SK-N-SH (cell line): ENCODE measurements around the gene HDAC6. TPM values are rescaled to one million over a fixed set of nuclear protein-coding genes. Genes with fewer than 3 reads are reported as not detected.

Experiments
- CTCF ChIA-PET: fragments of 300-600, 350-600 bp; formaldehyde crosslinking; extraction: SDS; loops from one replicate; lab custom pipeline; 2021; lab: Yijun Ruan, JAX
- POLR2A ChIA-PET: fragments of 350-600 bp; sonication (Branson Sonifier 250); formaldehyde crosslinking; extraction: SDS; loops from one replicate; lab custom pipeline; 2020; ENCODE audit warnings: antibody characterized with exemption, inconsistent platforms; lab: Yijun Ruan, JAX
- DNase-seq: peaks from one replicate; pipeline ENCODE4 v3.0.0; 2012
- H2AFZ ChIP-seq: fragments of 200-600 bp; sonication (generic); 2 replicates; pipeline ENCODE4 v1.8.1; 2016; ENCODE audit warnings: antibody characterized with exemption, mild to moderate bottlenecking, low read depth
- H3F3A ChIP-seq: fragments of 200-600 bp; sonication (generic); replicated peaks from 2 replicates; pipeline ENCODE3; 2016; ENCODE audit warnings: antibody characterized with exemption, mild to moderate bottlenecking; ENCODE audit not compliant: insufficient read depth
- H3K27ac ChIP-seq, 2 experiments: fragments of 200-500 bp in 1 of 2; fragments of 200-600 bp in 1 of 2; sonication (Bioruptor generic) in 1 of 2; sonication (generic), shearing (Covaris generic) in 1 of 2; 2 replicates each; pipeline versions ENCODE4 v1.5.1 to v1.6.1; 2014 to 2016; ENCODE audit warnings: low read depth in 2 of 2, inconsistent platforms in 1 of 2, low read length in 1 of 2, mild to moderate bottlenecking in 1 of 2, mixed read lengths in 1 of 2
- H3K27me3 ChIP-seq: fragments of 200-600 bp; sonication (generic), shearing (Covaris generic); 2 replicates; pipeline ENCODE4 v1.6.1; 2016; ENCODE audit warnings: mixed run types; ENCODE audit not compliant: insufficient read depth
- H3K36me3 ChIP-seq, 2 experiments: fragments of 200-500 bp in 1 of 2; fragments of 200-600 bp in 1 of 2; sonication (Bioruptor generic) in 1 of 2; sonication (generic) in 1 of 2; replicated peaks in 1 of 2; 2 replicates each; pipeline versions ENCODE3 to v1.5.1; 2014 to 2016; ENCODE audit warnings: low read length in 1 of 2, mild to moderate bottlenecking in 1 of 2; ENCODE audit not compliant: insufficient read depth in 2 of 2, control insufficient read depth in 1 of 2
- H3K4me1 ChIP-seq, 2 experiments: fragments of 200-500 bp in 1 of 2; fragments of 200-600 bp in 1 of 2; sonication (Bioruptor generic) in 1 of 2; sonication (generic), shearing (Covaris generic) in 1 of 2; 2 replicates each; pipeline versions ENCODE4 v1.5.1 to v1.6.1; 2014 to 2016; ENCODE audit warnings: low read depth in 1 of 2, low read length in 1 of 2, mixed run types in 1 of 2; ENCODE audit not compliant: insufficient read depth in 2 of 2, control insufficient read depth in 1 of 2
- H3K4me2 ChIP-seq: fragments of 200-600 bp; sonication (generic), shearing (Covaris generic); 2 replicates; pipeline ENCODE4 v1.6.1; 2017; ENCODE audit warnings: mixed run types
- H3K4me3 ChIP-seq, 2 experiments: fragments of 200-500 bp in 1 of 2; fragments of 200-600 bp in 1 of 2; sonication (Bioruptor generic) in 1 of 2; sonication (generic), shearing (Covaris generic) in 1 of 2; 2 replicates each; pipeline versions ENCODE4 v1.5.1 to v1.8.1; 2014 to 2016; ENCODE audit warnings: low read depth in 2 of 2, inconsistent platforms in 1 of 2, low read length in 1 of 2, mild to moderate bottlenecking in 1 of 2, mixed read lengths in 1 of 2, moderate library complexity in 1 of 2
- H3K79me2 ChIP-seq: fragments of 200-600 bp; sonication (generic); 2 replicates; pipeline ENCODE4 v1.8.1; 2017; ENCODE audit warnings: mild to moderate bottlenecking; ENCODE audit not compliant: insufficient read depth
- H3K9ac ChIP-seq: fragments of 200-600 bp; sonication (generic); 2 replicates; pipeline ENCODE4 v1.6.1; 2017; ENCODE audit warnings: mixed run types
- H3K9me2 ChIP-seq: fragments of 200-600 bp; sonication (generic); 2 replicates; pipeline ENCODE4 v1.6.1; 2017; ENCODE audit warnings: mixed run types
- H3K9me3 ChIP-seq: fragments of 200-600 bp; sonication (generic); 2 replicates; pipeline ENCODE4 v1.6.1; 2017; ENCODE audit warnings: mixed run types, mild to moderate bottlenecking, moderate library complexity
- H4K20me1 ChIP-seq: fragments of 200-600 bp; sonication (generic); 2 replicates; pipeline ENCODE4 v1.6.1; 2017; ENCODE audit warnings: mild to moderate bottlenecking, mixed run types; ENCODE audit not compliant: insufficient read depth
- CHD2 ChIP-seq: fragments of 150-350 bp; IDR thresholded peaks from 2 replicates; pipeline ENCODE4 v1.6.1; 2018; ENCODE audit warnings: low read length; ENCODE audit not compliant: partially characterized antibody
- EP300 ChIP-seq, 2 experiments: IDR thresholded peaks; 2 replicates each; pipeline versions ENCODE4 v1.4.0 to v1.6.1; 2012; ENCODE audit warnings: borderline replicate concordance in 1 of 2, low read depth in 1 of 2, low read length in 1 of 2
- EZH2phosphoT487 ChIP-seq: fragments of 200-600 bp; sonication (generic); IDR thresholded peaks from 2 replicates; pipeline ENCODE4 v1.6.1; 2017; ENCODE audit warnings: low read depth, mixed run types, mild to moderate bottlenecking, antibody characterized with exemption, moderate library complexity, borderline replicate concordance
- FOSL2 ChIP-seq: IDR thresholded peaks from 2 replicates; pipeline ENCODE4 v1.4.0; 2012; ENCODE audit warnings: low read depth, mild to moderate bottlenecking, moderate library complexity, borderline replicate concordance
- FOXM1 ChIP-seq: IDR thresholded peaks from 2 replicates; pipeline ENCODE4 v1.4.0; 2012; ENCODE audit warnings: low read depth, mild to moderate bottlenecking
- GATA2 ChIP-seq: sonication (generic); formaldehyde crosslinking; IDR thresholded peaks from 2 replicates; pipeline ENCODE4 v1.5.0; 2020; ENCODE audit warnings: mild to moderate bottlenecking, missing genetic modification reagents
- NFIC ChIP-seq: IDR thresholded peaks from 2 replicates; pipeline ENCODE4 v1.4.0; 2012; ENCODE audit warnings: borderline replicate concordance
- RAD21 ChIP-seq: IDR thresholded peaks from 2 replicates; pipeline ENCODE4 v1.6.1; 2012; ENCODE audit warnings: mild to moderate bottlenecking, low read length
- RCOR1 ChIP-seq: fragments of 150-350 bp; IDR thresholded peaks from 2 replicates; pipeline ENCODE4 v1.6.1; 2017; ENCODE audit warnings: antibody characterized with exemption, low read length
- RXRA ChIP-seq: IDR thresholded peaks from 2 replicates; pipeline ENCODE4 v1.4.0; 2012; ENCODE audit warnings: low read depth, mild to moderate bottlenecking, borderline replicate concordance
- SIN3A ChIP-seq: IDR thresholded peaks from 2 replicates; pipeline ENCODE4 v1.6.1; 2012; ENCODE audit warnings: low read depth, mild to moderate bottlenecking, low read length, moderate library complexity, borderline replicate concordance
- SMC3 ChIP-seq: IDR thresholded peaks from 2 replicates; pipeline ENCODE4 v1.6.1; 2012; ENCODE audit warnings: low read depth, low read length, improper control_type of control experiment
- TAF1 ChIP-seq: IDR thresholded peaks from 2 replicates; pipeline ENCODE4 v1.6.1; 2012; ENCODE audit warnings: low read depth, mild to moderate bottlenecking, low read length, moderate library complexity, borderline replicate concordance
- TCF12 ChIP-seq: IDR thresholded peaks from 2 replicates; pipeline ENCODE4 v1.4.0; 2012
- TEAD4 ChIP-seq: IDR thresholded peaks from 2 replicates; pipeline ENCODE4 v1.4.0; 2012; ENCODE audit warnings: mild to moderate bottlenecking, borderline replicate concordance; ENCODE audit not compliant: insufficient read depth
- YY1 ChIP-seq: IDR thresholded peaks from 2 replicates; pipeline ENCODE4 v1.4.0; 2012; ENCODE audit warnings: low read depth, mild to moderate bottlenecking
- WGBS: methylation state at CpG from one replicate; pipeline ENCODE4 v1.1.6; 2017; ENCODE audit warnings: low lambda C conversion rate; 5-methylcytosine and 5-hydroxymethylcytosine counted together
- polyA plus RNA-seq, 3 experiments: library from polyadenylated mRNA; depleted of rRNA; stranded (reverse); fragments of >200 nt; gene quantifications; 2 replicates each; pipeline ENCODE4 v1.2.3, GENCODE V29; 2012
- TF ChIP-seq, protein P1 (sequence below): fragments of 150-350 bp; IDR thresholded peaks from 2 replicates; pipeline ENCODE4 v1.6.1; 2017; ENCODE audit warnings: antibody characterized with exemption, low read length, low read depth, borderline replicate concordance
- TF ChIP-seq, protein P2 (sequence below): IDR thresholded peaks from 2 replicates; pipeline ENCODE4 v1.4.0; 2012; ENCODE audit warnings: low read depth, borderline replicate concordance
- TF ChIP-seq, protein P3 (sequence below): IDR thresholded peaks from 2 replicates; pipeline ENCODE4 v1.4.0; 2012; ENCODE audit warnings: low read depth, borderline replicate concordance
- TF ChIP-seq, protein P4 (sequence below): fragments of 200-600 bp; sonication (generic); IDR thresholded peaks from 2 replicates; pipeline ENCODE4 v1.6.1; 2017; ENCODE audit warnings: antibody characterized with exemption, mild to moderate bottlenecking, moderate library complexity
- TF ChIP-seq, protein P5 (sequence below): IDR thresholded peaks from 2 replicates; pipeline ENCODE4; 2012

HDAC6 gene
- polyA plus RNA-seq, 1 of the 3 experiments (the other 2 are of a cell fraction): 34.0 TPM

DNA sequence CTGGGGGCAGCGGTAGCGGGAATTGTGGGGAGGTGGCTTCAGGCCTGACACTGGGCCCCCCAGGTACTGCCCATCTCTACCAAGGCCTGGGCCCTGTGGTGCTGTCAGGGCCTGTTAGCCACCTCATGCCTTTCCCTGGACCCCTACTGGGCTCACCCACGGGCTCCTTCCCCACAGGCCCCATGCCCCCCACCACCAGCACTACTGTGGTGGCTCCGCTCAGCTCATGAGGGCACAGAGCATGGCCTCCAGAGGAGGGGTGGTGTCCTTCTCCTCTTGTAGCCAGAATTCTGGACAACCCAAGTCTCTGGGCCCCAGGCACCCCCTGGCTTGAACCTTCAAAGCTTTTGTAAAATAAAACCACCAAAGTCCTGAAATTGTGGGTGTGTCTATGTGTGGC lies 7.9 kb upstream of the HDAC6 start:
- no peak overlapping the region for H2AFZ ChIP-seq
- no peak for TF ChIP-seq TAF1
- no peak for TF ChIP-seq SIN3A
- TF ChIP-seq, protein P1, sequence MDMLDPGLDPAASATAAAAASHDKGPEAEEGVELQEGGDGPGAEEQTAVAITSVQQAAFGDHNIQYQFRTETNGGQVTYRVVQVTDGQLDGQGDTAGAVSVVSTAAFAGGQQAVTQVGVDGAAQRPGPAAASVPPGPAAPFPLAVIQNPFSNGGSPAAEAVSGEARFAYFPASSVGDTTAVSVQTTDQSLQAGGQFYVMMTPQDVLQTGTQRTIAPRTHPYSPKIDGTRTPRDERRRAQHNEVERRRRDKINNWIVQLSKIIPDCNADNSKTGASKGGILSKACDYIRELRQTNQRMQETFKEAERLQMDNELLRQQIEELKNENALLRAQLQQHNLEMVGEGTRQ: no peak
- TF ChIP-seq, protein P2, sequence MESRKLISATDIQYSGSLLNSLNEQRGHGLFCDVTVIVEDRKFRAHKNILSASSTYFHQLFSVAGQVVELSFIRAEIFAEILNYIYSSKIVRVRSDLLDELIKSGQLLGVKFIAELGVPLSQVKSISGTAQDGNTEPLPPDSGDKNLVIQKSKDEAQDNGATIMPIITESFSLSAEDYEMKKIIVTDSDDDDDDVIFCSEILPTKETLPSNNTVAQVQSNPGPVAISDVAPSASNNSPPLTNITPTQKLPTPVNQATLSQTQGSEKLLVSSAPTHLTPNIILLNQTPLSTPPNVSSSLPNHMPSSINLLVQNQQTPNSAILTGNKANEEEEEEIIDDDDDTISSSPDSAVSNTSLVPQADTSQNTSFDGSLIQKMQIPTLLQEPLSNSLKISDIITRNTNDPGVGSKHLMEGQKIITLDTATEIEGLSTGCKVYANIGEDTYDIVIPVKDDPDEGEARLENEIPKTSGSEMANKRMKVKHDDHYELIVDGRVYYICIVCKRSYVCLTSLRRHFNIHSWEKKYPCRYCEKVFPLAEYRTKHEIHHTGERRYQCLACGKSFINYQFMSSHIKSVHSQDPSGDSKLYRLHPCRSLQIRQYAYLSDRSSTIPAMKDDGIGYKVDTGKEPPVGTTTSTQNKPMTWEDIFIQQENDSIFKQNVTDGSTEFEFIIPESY: no peak
- TF ChIP-seq GATA2: no peak
- no peak for TF ChIP-seq NFIC
- no peak for TF ChIP-seq FOXM1
- TF ChIP-seq, protein P3, sequence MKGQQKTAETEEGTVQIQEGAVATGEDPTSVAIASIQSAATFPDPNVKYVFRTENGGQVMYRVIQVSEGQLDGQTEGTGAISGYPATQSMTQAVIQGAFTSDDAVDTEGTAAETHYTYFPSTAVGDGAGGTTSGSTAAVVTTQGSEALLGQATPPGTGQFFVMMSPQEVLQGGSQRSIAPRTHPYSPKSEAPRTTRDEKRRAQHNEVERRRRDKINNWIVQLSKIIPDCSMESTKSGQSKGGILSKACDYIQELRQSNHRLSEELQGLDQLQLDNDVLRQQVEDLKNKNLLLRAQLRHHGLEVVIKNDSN: no peak
- no peak for TF ChIP-seq TEAD4
- TF ChIP-seq RCOR1: no peak
- TF ChIP-seq SMC3: no peak
- WGBS: 59% methylated on average over 2 of the region's 4 CpGs
- H3F3A ChIP-seq: no peaks in the 10 kb centered on the region
- peaks cover 13% of the 10 kb centered on the region; the same call in 1 of the 2 replicates for H3K27me3 ChIP-seq
- no peak overlapping the region for H3K27ac ChIP-seq
- no peaks in the 10 kb centered on the region for H3K9me3 ChIP-seq
- no peaks in the 10 kb centered on the region for H4K20me1 ChIP-seq
- no peaks in the 10 kb centered on the region for H3K9me2 ChIP-seq
- H3K79me2 ChIP-seq: no peaks in the 10 kb centered on the region
- POLR2A ChIA-PET: no interaction called here
- no peak overlapping the region for H3K4me2 ChIP-seq
- no peak overlapping the region for H3K4me3 ChIP-seq
- no peak overlapping the region for H3K9ac ChIP-seq
- CTCF ChIA-PET: interaction anchor here (1.1 kb wide), 1 partner anchor 10 kb away, joined by 4 read pairs; no protein-coding TSS in a partner anchor
- DNase-seq: no peak
- H3K36me3 ChIP-seq: no peaks in the 10 kb centered on the region
- H3K4me1 ChIP-seq: no peaks in the 10 kb centered on the region

DNA sequence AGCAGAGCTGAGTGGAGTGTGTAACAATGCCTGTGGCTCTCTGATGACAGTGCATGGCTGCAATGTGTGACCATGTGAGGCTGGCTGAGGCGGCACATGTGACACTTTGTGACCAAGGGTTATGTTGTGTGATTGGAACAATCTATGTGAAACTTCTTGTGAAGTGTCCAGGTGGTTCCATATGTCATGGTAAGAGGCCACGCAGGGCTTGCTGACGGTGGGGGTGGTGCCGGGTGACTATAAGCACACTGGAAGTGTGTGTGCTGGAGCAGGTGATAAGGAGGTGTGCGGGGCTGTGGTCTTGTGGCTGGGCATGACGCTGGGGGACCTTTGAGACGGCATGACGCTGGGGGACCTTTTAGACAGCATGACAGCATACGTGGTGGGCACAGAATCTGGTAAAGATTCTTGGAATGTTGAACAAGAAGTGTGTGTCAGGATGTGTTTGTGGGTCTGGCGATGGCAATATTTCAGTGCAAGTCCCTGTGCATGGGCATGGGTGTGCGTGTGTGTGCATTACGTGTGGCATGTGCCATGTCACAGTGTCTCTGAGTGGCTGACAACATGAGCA lies 7.4 kb upstream of the HDAC6 start:
- Histone ChIP-seq H3K79me2 (no peaks in the 10 kb centered on the region), H3K9ac (no peak overlapping the region), H3F3A (no peaks in the 10 kb centered on the region), H3K4me1 (no peaks in the 10 kb centered on the region), H3K27me3 (peaks cover 12% of the 10 kb centered on the region; the same call in 1 of the 2 replicates), H3K27ac (no peak overlapping the region), H4K20me1 (no peaks in the 10 kb centered on the region), H3K9me2 (no peaks in the 10 kb centered on the region), H3K4me2 (no peak overlapping the region), H2AFZ (no peak overlapping the region), H3K4me3 (no peak overlapping the region), H3K36me3 (no peaks in the 10 kb centered on the region), H3K9me3 (no peaks in the 10 kb centered on the region)
- POLR2A ChIA-PET: no interaction called here
- 51% methylated on average over 12 of the region's 12 CpGs for WGBS
- CTCF ChIA-PET: no interaction called here
- no peak for DNase-seq
- TF ChIP-seq FOXM1: no peak
- no peak for TF ChIP-seq CHD2
- no peak for TF ChIP-seq TCF12
- TF ChIP-seq RXRA: no peak
- no peak for TF ChIP-seq EZH2phosphoT487
- TF ChIP-seq FOSL2: no peak
- TF ChIP-seq YY1: no peak
- TF ChIP-seq, protein P4, sequence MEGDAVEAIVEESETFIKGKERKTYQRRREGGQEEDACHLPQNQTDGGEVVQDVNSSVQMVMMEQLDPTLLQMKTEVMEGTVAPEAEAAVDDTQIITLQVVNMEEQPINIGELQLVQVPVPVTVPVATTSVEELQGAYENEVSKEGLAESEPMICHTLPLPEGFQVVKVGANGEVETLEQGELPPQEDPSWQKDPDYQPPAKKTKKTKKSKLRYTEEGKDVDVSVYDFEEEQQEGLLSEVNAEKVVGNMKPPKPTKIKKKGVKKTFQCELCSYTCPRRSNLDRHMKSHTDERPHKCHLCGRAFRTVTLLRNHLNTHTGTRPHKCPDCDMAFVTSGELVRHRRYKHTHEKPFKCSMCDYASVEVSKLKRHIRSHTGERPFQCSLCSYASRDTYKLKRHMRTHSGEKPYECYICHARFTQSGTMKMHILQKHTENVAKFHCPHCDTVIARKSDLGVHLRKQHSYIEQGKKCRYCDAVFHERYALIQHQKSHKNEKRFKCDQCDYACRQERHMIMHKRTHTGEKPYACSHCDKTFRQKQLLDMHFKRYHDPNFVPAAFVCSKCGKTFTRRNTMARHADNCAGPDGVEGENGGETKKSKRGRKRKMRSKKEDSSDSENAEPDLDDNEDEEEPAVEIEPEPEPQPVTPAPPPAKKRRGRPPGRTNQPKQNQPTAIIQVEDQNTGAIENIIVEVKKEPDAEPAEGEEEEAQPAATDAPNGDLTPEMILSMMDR: no peak
- TF ChIP-seq, protein P5, sequence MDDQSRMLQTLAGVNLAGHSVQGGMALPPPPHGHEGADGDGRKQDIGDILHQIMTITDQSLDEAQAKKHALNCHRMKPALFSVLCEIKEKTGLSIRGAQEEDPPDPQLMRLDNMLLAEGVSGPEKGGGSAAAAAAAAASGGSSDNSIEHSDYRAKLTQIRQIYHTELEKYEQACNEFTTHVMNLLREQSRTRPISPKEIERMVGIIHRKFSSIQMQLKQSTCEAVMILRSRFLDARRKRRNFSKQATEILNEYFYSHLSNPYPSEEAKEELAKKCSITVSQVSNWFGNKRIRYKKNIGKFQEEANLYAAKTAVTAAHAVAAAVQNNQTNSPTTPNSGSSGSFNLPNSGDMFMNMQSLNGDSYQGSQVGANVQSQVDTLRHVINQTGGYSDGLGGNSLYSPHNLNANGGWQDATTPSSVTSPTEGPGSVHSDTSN: no peak
- no peak for TF ChIP-seq RAD21
- TF ChIP-seq EP300 (IDR thresholded peaks at IDR 0.05; ENCODE audit: borderline replicate concordance in 1 of 2, low read depth in 1 of 2, low read length in 1 of 2): no peak
- TF ChIP-seq, protein P1: no peak
